Upper lobe of left lung (tissue), 4 donors: ENCODE measurements around the gene GDPD1.

ENCODE experiments used
- CTCF ChIP-seq, 6 experiments: fragments of 450-650 bp in 4 of 6; fragments of 200-600 bp in 2 of 6; sonication (generic) in 2 of 6; IDR thresholded peaks; one replicate each; pipeline ENCODE4 v1.5.1; 2016 to 2019; ENCODE audit warnings: antibody characterized with exemption in 6 of 6
- EP300 ChIP-seq, 4 donors: sonication (generic); formaldehyde crosslinking; IDR thresholded peaks; one replicate each; pipeline ENCODE4 v1.5.1; 2017; ENCODE audit warnings: antibody characterized with exemption in 4 of 4, control low read depth in 2 of 4
- POLR2A ChIP-seq, 4 donors: fragments of 450-650 bp; IDR thresholded peaks; one replicate each; pipeline ENCODE4 v1.5.1; 2016 to 2017; ENCODE audit warnings: antibody characterized with exemption in 4 of 4, mild to moderate bottlenecking in 2 of 4
- POLR2AphosphoS5 ChIP-seq, 2 donors: sonication (generic); formaldehyde crosslinking; IDR thresholded peaks; one replicate each; pipeline ENCODE4 v1.5.1; 2017; ENCODE audit warnings: antibody characterized with exemption in 2 of 2

DNA sequence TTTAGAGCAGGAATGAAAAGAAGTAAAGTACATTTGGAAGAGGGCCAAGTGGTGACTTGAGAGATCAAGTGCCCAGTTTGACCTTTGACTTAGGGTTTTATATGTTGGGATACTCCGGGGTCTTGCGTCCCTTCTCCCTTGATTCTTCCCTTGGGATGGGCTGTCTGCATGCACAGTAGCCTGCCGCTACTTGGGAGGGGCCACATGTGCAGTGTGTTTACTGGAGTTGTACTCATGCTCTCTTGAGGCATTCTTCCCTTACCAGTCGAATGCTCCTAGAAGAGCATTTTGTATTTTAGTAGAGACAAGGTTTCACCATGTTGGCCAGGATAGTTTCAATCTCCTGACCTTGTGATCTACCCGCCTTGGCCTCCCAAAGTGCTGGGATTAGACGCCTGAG lies 23.8 kb downstream of the GDPD1 start:
- no peak for TF ChIP-seq POLR2AphosphoS5 (IDR thresholded peaks at IDR 0.05)
- no peak for TF ChIP-seq POLR2A (IDR thresholded peaks at IDR 0.05)
- no peak for TF ChIP-seq CTCF (IDR thresholded peaks at IDR 0.05)
- no peak for TF ChIP-seq EP300 (IDR thresholded peaks at IDR 0.05)
